Measurements from ENCODE around the gene SNTB2. TPM values are rescaled to one million over a fixed set of nuclear protein-coding genes. Genes with fewer than 3 reads are reported as not detected.
A peak's percentile ranks its signal among the peaks of the same experiment; 100 is the strongest.
"Not testable (repeated sequence)": the region's sequence is repeated elsewhere in the genome, so short reads cannot be mapped to it uniquely, and the experiment has no call there.

SNTB2 gene
- total RNA-seq, 4 donors from 2014 or later = 35.8 to 81.6 (median 57.8) TPM

GRCh38 chr16:69145658-69146057 lies 41.3 kb upstream of the SNTB2 start:
- Histone ChIP-seq H3K27ac (no peak overlapping the region), H3K4me3 (no peak overlapping the region), H3K4me1 (no peaks in the 10 kb centered on the region), H3K9me3 (no peaks in the 10 kb centered on the region), H3K27me3 (no peaks in the 10 kb centered on the region), H3K36me3 (peaks cover 65% of the 10 kb centered on the region)
- DNase-seq (ENCODE audit: low spot score in 2 of 2) = no peak
- 68% methylated on average over 4 of the region's 4 CpGs for WGBS
- TF ChIP-seq, protein P1, sequence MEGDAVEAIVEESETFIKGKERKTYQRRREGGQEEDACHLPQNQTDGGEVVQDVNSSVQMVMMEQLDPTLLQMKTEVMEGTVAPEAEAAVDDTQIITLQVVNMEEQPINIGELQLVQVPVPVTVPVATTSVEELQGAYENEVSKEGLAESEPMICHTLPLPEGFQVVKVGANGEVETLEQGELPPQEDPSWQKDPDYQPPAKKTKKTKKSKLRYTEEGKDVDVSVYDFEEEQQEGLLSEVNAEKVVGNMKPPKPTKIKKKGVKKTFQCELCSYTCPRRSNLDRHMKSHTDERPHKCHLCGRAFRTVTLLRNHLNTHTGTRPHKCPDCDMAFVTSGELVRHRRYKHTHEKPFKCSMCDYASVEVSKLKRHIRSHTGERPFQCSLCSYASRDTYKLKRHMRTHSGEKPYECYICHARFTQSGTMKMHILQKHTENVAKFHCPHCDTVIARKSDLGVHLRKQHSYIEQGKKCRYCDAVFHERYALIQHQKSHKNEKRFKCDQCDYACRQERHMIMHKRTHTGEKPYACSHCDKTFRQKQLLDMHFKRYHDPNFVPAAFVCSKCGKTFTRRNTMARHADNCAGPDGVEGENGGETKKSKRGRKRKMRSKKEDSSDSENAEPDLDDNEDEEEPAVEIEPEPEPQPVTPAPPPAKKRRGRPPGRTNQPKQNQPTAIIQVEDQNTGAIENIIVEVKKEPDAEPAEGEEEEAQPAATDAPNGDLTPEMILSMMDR (IDR thresholded peaks at IDR 0.05) = no peak
- TF ChIP-seq POLR2A (IDR thresholded peaks at IDR 0.05) (no peak), POLR2AphosphoS5 (IDR thresholded peaks at IDR 0.05) (no peak), EP300 (IDR thresholded peaks at IDR 0.05) (no peak)

DNA sequence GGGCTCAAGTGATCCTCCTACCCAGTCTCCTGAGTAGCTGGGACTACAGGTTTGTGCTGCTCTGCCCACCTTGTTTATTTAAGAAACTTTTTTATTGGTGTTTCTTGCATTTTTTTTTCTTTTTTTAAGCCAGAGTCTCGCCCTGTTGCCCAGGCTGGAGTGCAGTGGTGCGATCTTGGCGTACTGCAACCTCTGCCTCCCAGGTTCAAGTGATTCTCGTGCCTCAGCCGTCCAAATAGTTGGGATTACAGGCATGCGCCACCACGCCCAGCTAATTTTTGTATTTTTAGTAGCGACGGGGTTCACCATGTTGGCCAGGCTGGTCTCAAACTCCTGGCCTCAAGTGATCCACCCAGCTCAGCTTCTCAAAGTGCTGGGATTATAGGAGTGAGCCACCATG lies 37.3 kb upstream of the SNTB2 start:
- peaks cover 68% of the 10 kb centered on the region for H3K36me3 ChIP-seq
- H3K4me3 ChIP-seq; H3K27me3 ChIP-seq; H3K4me1 ChIP-seq; H3K27ac ChIP-seq; H3K9me3 ChIP-seq; DNase-seq (ENCODE audit: low spot score in 2 of 2): not testable (repeated sequence)
- 75% methylated on average over 9 of the region's 9 CpGs for WGBS

- Histone ChIP-seq H3K4me3 (no peak overlapping the region), H3K27me3 (no peaks in the 10 kb centered on the region), H3K27ac (no peak overlapping the region), H3K36me3 (peaks cover 68% of the 10 kb centered on the region), H3K9me3 (no peaks in the 10 kb centered on the region), H3K4me1 (no peaks in the 10 kb centered on the region)
- 58% methylated on average over 16 of the region's 16 CpGs for WGBS
- TF ChIP-seq, protein P1 (IDR thresholded peaks at IDR 0.05) = peak; percentile 58 to 61
- TF ChIP-seq EP300 (IDR thresholded peaks at IDR 0.05) (no peak), POLR2A (IDR thresholded peaks at IDR 0.05) (no peak), POLR2AphosphoS5 (IDR thresholded peaks at IDR 0.05) (no peak)
- DNase-seq (ENCODE audit: low spot score in 2 of 2) = no peak
Measured at GRCh38 chr16:69150146-69150865, 36.7 kb upstream of the SNTB2 start.

- Histone ChIP-seq H3K9me3 (no peaks in the 10 kb centered on the region), H3K36me3 (peaks cover 89% of the 10 kb centered on the region), H3K4me3 (no peak overlapping the region), H3K27ac (no peak overlapping the region), H3K4me1 (no peaks in the 10 kb centered on the region), H3K27me3 (no peaks in the 10 kb centered on the region)
- no peak for DNase-seq (ENCODE audit: low spot score in 2 of 2)
- WGBS = 80% methylated on average over 3 of the region's 3 CpGs
- TF ChIP-seq POLR2A (IDR thresholded peaks at IDR 0.05) = no peak
- no peak for TF ChIP-seq EP300 (IDR thresholded peaks at IDR 0.05)
- TF ChIP-seq, protein P1 (IDR thresholded peaks at IDR 0.05) = no peak
- TF ChIP-seq POLR2AphosphoS5 (IDR thresholded peaks at IDR 0.05) = no peak
Measured at GRCh38 chr16:69157196-69157595, 29.8 kb upstream of the SNTB2 start.

GRCh38 chr16:69160192-69160591 lies 26.8 kb upstream of the SNTB2 start:
- Histone ChIP-seq H3K27me3 (no peaks in the 10 kb centered on the region), H3K4me3 (no peak overlapping the region), H3K9me3 (no peaks in the 10 kb centered on the region), H3K36me3 (peaks cover 83% of the 10 kb centered on the region), H3K4me1 (no peaks in the 10 kb centered on the region), H3K27ac (no peak overlapping the region)
- WGBS = 100% methylated on average over 1 of the region's 1 CpG
- TF ChIP-seq EP300 (IDR thresholded peaks at IDR 0.05) (no peak), POLR2AphosphoS5 (IDR thresholded peaks at IDR 0.05) (no peak), POLR2A (IDR thresholded peaks at IDR 0.05) (no peak)
- TF ChIP-seq, protein P1 (IDR thresholded peaks at IDR 0.05) = no peak
- DNase-seq (ENCODE audit: low spot score in 2 of 2) = no peak

DNA sequence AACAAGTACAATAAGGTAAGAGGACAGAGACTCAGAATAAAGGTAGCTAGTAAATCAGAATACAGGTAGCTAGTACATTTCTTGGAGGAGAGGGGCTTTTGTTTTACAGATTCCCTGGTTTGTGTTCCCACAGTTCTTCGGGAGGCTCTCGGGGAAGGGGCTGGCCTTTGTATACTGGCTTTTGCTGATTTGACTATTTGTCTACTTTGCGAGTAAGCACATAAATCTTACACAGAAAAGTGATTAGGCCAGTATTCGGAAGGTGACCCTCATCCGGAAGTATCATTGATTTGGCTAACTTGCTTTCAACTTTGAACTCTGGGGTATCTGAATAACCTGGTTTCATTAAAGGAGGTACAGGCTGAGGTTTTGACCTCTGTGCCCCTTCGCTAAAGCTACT lies 21.4 kb upstream of the SNTB2 start:
- Histone ChIP-seq H3K9me3 (no peaks in the 10 kb centered on the region), H3K36me3 (peaks cover 78% of the 10 kb centered on the region), H3K4me3 (no peak overlapping the region), H3K27me3 (no peaks in the 10 kb centered on the region), H3K4me1 (no peaks in the 10 kb centered on the region), H3K27ac (no peak overlapping the region)
- TF ChIP-seq EP300 (IDR thresholded peaks at IDR 0.05) (no peak), POLR2AphosphoS5 (IDR thresholded peaks at IDR 0.05) (no peak), POLR2A (IDR thresholded peaks at IDR 0.05) (no peak)
- TF ChIP-seq, protein P1 (IDR thresholded peaks at IDR 0.05) = no peak
- DNase-seq (ENCODE audit: low spot score in 2 of 2) = no peak
- WGBS = 93% methylated on average over 6 of the region's 6 CpGs
